Fibroblast of skin of right quadriceps (primary cell): ENCODE data around the gene RCBTB1.
"Not testable (repeated sequence)": the region's sequence is repeated elsewhere in the genome, so short reads cannot be mapped to it uniquely, and the experiment has no call there.

Source experiments
- DNase-seq: peaks from one replicate; pipeline ENCODE4 v3.0.0-alpha.2; 2013

The RCBTB1 gene

GRCh38 chr13:49602615-49603014 is 17.3 kb upstream of the RCBTB1 start:
- DNase-seq, result not testable (repeated sequence)

- no peak for DNase-seq
These were observed 16.6 kb upstream of the RCBTB1 start for GRCh38 chr13:49602005-49602404.

- no peak for DNase-seq
These were observed 11.8 kb upstream of the RCBTB1 start for GRCh38 chr13:49597043-49597641.

- DNase-seq, result no peak
These were observed 10.9 kb upstream of the RCBTB1 start for GRCh38 chr13:49596221-49596620.

- no peak for DNase-seq
These were observed 9.2 kb upstream of the RCBTB1 start for GRCh38 chr13:49594576-49594975.

- not testable (repeated sequence) for DNase-seq
These were observed 8.5 kb upstream of the RCBTB1 start for GRCh38 chr13:49593876-49594275.

- DNase-seq, result not testable (repeated sequence)
These were observed 5.4 kb upstream of the RCBTB1 start for GRCh38 chr13:49590714-49591113.

- peak; percentile 17 for DNase-seq
These were observed 2.0 kb upstream of the RCBTB1 start for GRCh38 chr13:49587311-49587847.

- no peak for DNase-seq
These were observed 1.4 kb upstream of the RCBTB1 start for GRCh38 chr13:49586717-49587116.

- DNase-seq, result no peak
These were observed 581 bp downstream of the RCBTB1 start for GRCh38 chr13:49584771-49585182.

GRCh38 chr13:49580980-49581680 is 4.2 kb downstream of the RCBTB1 start:
- no peak for DNase-seq

- no peak for DNase-seq
These were observed 5.9 kb downstream of the RCBTB1 start for GRCh38 chr13:49579501-49579900.

GRCh38 chr13:49571299-49572240 is 13.8 kb downstream of the RCBTB1 start:
- no peak for DNase-seq

GRCh38 chr13:49569993-49570689 is 15.2 kb downstream of the RCBTB1 start:
- DNase-seq, result no peak

GRCh38 chr13:49567491-49567890 is 17.9 kb downstream of the RCBTB1 start:
- DNase-seq, result no peak

GRCh38 chr13:49566461-49566860 is 18.9 kb downstream of the RCBTB1 start:
- no peak for DNase-seq

- DNase-seq, result not testable (repeated sequence)
These were observed 19.9 kb downstream of the RCBTB1 start for GRCh38 chr13:49565461-49565860.

- DNase-seq, result peak; percentile 8
These were observed 21.8 kb downstream of the RCBTB1 start for GRCh38 chr13:49563516-49563915.

GRCh38 chr13:49561062-49561410 is 24.3 kb downstream of the RCBTB1 start:
- no peak for DNase-seq

GRCh38 chr13:49560270-49561061 is 24.9 kb downstream of the RCBTB1 start:
- DNase-seq, result no peak

- DNase-seq, result no peak
These were observed 26.4 kb downstream of the RCBTB1 start for GRCh38 chr13:49559006-49559405.

- no peak for DNase-seq
These were observed 31.0 kb downstream of the RCBTB1 start for GRCh38 chr13:49554387-49554786.
